T1000 (cell line): ENCODE results near the gene MGAT4D.
"Not testable (repeated sequence)": the region's sequence is repeated elsewhere in the genome, so short reads cannot be mapped to it uniquely, and the experiment has no call there.

Experiments used
- DNase-seq: peaks from one replicate; lab custom pipeline; 2025; ENCODE audit warnings: mixed read lengths; lab: John Stamatoyannopoulos, UW

Gene MGAT4D

DNA sequence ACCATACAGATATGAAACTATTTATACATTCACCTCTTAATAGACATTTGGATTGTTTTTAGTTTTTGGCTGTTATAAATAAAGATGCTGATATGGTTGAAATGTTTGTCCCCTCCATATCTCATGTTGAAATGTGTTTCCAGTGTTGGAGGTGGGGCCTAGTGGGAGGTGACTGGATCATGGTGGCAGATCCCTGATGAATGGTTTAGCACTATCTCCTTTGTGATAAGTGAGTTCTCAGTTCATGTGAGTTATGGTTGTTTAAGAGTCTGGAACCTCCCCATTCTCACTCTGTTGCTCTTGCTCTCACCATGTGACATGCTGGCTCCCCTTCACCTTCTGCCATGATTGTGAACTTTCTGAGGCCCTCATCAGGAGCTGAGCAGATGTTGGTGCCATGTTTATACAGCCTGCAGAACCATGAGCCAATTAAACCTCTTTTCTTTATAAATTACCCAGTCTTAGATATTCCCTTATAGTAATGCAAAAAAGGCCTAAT lies 58.4 kb downstream of the MGAT4D start:
- no peak for DNase-seq

DNA sequence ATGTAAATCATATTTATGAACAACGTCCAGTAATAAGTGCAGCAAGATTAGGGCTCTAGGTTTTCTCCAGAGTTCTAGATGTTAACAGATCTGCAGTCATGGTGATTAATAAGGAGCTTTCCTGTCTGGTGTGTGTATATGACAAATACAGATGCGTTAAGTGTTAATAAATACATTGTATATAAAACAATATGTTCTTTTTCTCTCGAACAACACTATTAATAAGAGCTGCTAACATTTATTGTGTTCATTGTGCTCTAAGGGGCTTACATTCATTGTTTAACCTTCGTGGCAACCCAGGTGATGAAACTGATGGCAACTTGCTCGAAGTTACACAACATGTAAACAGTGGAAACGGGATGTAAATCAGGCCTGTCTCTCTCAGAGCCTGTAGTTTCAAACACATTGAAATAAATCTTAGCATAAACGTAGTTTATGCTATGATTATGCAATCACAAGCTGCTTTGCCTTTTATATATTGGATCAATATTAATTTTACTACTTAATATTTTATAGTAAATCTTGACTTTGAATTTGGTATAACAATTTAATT lies 70.1 kb downstream of the MGAT4D start:
- no peak for DNase-seq

DNA sequence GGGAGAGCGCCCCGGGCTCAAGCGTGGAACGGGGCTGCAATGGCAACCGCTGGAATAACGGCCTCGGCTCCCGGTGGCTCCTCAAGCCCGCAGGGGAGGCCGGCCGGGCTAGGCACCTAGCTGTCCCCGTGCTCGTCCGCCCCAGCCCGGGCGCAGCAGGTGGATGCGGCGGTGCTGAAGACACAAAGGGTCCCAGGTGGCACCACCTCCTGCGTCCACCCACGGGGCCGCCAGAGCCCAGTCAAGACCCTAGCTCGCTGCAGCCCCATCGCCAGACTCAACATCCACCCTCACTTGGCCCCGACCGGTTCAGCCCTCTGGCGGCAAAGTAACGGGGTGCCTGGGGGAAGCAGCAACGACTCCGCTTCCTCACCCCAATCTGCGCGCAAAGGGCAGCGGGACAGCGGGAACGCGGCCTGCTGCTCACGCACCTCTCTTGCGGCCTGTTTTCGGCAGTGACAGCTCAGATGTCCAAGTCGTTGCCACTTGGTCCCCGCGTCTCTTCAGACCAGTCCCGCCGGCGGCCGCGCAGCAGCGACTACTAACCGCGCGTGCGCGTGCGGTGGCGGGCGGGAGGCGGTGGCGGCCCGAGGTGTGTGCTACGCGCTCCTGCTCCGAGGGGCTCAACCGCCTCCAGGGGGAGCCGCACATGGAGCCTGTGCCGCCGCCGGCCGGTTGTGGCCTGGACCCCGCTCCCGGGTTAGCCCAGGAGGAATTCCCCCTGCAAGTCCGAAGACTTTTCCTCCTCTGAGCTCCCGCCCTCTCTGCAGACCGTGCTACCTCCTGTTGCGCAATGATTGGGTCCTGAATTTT lies 70.8 kb downstream of the MGAT4D start, which contains the start of gene CLGN:
TSS of gene CLGN (minus strand) at position 543 of the 813 bp plus-strand sequence. CDS start 14,570 bp downstream, outside the sequence.
- peak; percentile 46 for DNase-seq

GRCh38 chr4:140426610-140427105 lies 71.4 kb downstream of the MGAT4D start:
- peak; percentile 12 for DNase-seq

DNA sequence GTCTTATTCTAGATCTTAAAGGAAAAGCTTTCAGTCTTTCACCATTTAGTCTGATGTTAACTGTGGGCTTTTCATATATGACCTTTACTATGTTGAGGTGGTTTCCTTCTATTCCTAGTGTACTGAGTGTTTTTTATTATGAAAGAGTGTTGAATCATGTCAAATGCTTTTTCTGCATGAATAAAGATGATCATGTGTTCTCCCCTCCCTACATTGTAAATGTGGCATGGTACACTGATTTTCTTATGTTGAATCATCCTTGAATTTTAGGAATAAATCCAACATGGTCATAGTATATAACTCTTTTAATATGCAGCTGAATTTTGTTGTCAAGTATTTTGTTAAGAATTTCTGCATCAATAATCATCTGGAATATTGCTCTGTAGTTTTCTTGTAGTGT lies 75.0 kb downstream of the MGAT4D start:
- no peak for DNase-seq

DNA sequence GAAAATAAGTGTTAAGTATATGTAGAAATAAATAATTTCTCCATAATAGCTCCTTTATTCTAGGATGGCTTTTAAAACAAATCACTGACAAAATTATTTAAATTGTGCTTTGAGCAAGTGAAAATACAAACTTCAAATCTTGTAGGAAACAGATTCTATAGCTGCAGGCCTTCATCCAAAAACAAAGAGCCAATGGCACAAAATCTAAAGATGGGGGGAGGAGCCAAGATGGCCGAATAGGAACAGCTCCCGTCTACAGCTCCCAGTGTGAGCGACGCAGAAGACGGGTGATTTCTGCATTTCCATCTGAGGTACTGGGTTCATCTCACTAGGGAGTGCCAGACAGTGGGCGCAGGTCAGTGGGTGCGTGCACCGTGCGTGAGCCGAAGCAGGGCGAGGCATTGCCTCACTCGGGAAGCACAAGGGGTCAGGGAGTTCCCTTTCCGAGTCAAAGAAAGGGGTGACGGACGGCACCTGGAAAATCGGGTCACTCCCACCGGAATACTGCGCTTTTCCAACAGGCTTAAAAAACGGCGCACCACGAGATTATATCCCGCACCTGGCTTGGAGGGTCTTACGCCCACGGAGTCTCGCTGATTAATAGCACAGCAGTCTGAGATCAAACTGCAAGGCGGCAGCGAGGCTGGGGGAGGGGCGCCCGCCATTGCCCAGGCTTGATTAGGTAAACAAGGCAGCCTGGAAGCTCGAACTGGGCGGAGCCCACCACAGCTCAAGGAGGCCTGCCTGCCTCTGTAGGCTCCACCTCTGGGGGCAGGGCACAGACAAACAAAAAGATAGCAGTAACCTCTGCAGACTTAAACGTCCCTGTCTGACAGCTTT lies 84.7 kb downstream of the MGAT4D start:
- DNase-seq, result not testable (repeated sequence)

DNA sequence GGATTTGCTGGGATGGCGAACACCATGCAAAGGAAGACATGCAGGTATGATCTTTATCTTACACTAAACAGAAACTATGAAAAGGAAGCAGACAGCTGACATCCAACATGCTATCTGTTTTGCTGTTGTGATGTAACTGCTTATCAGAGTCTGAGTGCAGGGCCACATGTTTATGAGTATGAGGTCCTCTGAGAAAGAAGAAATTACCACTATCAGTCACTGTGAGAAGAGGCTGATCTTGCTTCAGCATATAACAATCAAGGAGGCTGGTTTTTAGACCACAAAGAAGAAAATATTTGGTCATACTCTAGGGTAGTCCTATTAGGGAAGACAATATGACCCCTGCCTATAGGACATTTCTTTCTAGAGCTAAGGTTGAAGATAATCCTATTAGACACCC lies 89.1 kb downstream of the MGAT4D start:
- no peak for DNase-seq

DNA sequence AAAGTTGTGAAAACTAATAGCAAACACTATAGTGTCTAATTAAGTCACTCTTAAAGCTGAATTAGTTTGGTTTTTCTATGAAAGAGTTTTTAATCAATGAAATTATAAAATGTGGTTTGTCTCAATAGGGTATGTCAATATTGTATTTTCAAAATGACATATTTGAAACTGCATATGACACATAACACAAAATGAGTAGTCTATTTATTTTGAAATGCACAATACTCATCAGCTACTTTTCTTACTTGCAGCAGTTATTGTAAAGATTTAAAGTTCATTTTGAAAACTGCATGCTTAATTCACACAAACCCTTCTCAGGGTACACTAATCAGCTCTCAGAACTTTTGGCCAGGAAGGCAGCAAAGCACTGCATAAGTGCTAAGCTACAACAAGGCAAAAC lies 91.8 kb downstream of the MGAT4D start:
- DNase-seq, result no peak

GRCh38 chr4:140400111-140400510 lies 98.0 kb downstream of the MGAT4D start:
- no peak for DNase-seq

GRCh38 chr4:140395668-140396067 lies 102.4 kb downstream of the MGAT4D start:
- DNase-seq, result no peak
